HG02870 (cell line): ENCODE results near the gene IDH1.
"Not testable (repeated sequence)": the region's sequence is repeated elsewhere in the genome, so short reads cannot be mapped to it uniquely, and the experiment has no call there.

Experiments
- ATAC-seq: cut with Tn5 transposase; IDR thresholded peaks from one replicate; pipeline ENCODE4 v1.9.1; 2021; ENCODE audit warnings: mild to moderate bottlenecking, moderate library complexity; ENCODE audit not compliant: unreplicated experiment

IDH1 gene

GRCh38 chr2:208222351-208222750 is 32.5 kb downstream of the IDH1 start:
- no peak for ATAC-seq

- not testable (repeated sequence) for ATAC-seq
Measured at GRCh38 chr2:208221873-208222272, 33.0 kb downstream of the IDH1 start.

DNA sequence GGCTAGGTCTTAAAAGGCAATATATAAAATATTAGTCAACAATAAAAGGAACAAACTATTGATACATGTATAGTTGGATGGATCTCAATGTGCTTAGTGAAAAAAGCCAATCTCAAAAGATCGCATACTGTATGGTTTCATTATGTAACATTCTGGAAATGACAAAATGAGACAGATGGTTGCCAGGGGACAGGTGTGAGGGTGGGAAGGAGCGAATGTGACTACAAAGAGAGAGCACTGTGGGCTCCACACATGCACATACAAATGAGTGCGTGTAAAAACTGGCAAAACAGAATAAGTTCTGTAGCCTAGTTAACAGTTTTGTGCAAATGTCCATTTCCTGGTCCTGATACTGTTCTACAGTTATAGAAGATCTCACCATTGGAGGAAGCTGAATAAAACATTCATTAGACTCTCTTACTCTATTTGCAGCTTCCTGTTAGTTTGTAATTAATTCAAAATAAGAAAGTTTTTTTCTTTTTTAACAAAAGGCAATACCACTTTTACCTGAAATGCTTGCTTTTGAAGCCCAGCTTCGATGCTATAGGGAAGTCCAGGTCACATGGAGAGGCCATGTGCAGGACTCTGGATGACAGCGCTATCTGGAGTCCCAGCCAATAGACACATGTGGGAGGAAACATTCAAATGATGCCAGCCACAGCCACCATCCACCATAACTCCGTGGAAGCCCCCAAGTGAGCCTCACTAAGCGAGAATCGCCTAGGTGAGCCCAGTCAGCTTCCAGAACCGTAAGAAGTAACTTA is 44.0 kb downstream of the IDH1 start:
- no peak for ATAC-seq

DNA sequence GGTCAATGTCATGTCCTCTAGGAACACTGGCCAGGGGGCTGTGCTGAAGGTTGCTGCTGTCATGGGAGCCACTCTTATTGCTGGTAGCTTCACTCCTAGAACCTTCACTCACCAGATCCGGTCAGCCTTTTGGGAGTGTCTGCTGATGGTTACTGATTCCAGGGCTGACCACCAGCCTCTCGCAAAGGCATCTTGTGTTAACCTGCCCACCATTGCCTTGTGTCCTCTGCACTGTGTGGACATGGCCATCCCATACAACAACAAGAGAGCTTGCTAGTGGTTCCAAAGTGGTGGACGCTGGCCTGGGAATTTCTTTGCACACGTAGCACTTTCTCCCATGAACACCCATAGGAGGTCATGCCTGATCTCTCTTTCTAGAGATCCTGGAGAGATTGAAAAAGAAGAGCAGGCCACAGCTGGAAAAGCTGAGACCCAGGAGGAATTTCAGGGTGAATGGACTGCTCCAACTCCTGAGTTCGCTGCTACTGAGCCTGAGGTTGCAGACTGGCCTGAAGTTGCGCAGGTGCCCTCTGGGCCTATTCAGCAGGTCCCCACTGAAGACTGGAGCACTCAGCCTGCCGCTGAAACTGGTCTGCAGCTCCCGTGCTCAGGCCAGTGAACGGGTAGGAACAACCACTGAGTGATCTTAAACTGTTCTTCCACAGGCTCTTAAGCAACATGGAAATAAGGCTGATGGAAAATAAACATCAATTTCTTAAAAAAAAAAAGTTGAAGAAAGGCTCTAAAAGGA is 46.4 kb downstream of the IDH1 start:
- ATAC-seq = no peak

- ATAC-seq = no peak
Measured at GRCh38 chr2:208207769-208208168, 47.1 kb downstream of the IDH1 start.

- no peak for ATAC-seq
Measured at GRCh38 chr2:208204166-208204565, 50.7 kb downstream of the IDH1 start.

- ATAC-seq = no peak
Measured at GRCh38 chr2:208195531-208195930, 59.3 kb downstream of the IDH1 start.

GRCh38 chr2:208192611-208193236 is 62.1 kb downstream of the IDH1 start:
- no peak for ATAC-seq

- no peak for ATAC-seq
Measured at GRCh38 chr2:208189810-208190503, 64.9 kb downstream of the IDH1 start, which contains the start of gene C2orf80. C2orf80 (minus strand) TSS chr2:208190030; CDS start chr2:208186986, 3,044 bp downstream.

- no peak for ATAC-seq
Measured at GRCh38 chr2:208189069-208189809, 65.6 kb downstream of the IDH1 start.

GRCh38 chr2:208186893-208187292 is 68.0 kb downstream of the IDH1 start:
- ATAC-seq = no peak

DNA sequence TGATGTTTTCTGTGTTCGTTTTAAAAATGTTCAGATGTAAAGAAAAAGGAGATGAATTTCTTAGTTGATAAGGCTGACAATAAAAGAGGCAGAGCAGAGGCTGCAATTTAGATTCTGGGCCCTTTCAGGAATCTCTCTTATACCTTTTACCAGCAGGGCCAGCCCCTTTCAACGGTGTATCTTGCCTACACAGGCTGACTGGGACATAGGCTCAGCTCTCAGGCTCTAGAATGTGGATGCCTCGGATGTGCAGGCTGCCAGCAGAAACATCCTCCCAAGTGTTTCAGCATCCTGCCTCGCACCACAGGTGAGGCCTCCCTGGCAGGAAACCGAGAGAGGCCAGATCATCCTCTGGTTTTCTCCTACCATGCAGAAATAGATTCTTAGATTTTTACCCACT is 68.4 kb downstream of the IDH1 start:
- no peak for ATAC-seq
